Measurements from ENCODE around the gene CNDP2. TPM values are rescaled to one million over a fixed set of nuclear protein-coding genes. Genes with fewer than 3 reads are reported as not detected.
"Not testable (repeated sequence)": the region's sequence is repeated elsewhere in the genome, so short reads cannot be mapped to it uniquely, and the experiment has no call there.

Gene CNDP2
- total RNA-seq, 1 donor from 2014 or later, result 71.0 TPM

- no peak overlapping the region for H3K4me3 ChIP-seq
- no peaks in the 10 kb centered on the region for H3K9me3 ChIP-seq (replicated peaks)
- DNase-seq, result no peak
- no peaks in the 10 kb centered on the region for H3K27me3 ChIP-seq (ENCODE audit: low read depth)
- intact Hi-C loops (cut with micrococcal nuclease), result no loop called here
- no peaks in the 10 kb centered on the region for H3K36me3 ChIP-seq
- TF ChIP-seq, protein P1, sequence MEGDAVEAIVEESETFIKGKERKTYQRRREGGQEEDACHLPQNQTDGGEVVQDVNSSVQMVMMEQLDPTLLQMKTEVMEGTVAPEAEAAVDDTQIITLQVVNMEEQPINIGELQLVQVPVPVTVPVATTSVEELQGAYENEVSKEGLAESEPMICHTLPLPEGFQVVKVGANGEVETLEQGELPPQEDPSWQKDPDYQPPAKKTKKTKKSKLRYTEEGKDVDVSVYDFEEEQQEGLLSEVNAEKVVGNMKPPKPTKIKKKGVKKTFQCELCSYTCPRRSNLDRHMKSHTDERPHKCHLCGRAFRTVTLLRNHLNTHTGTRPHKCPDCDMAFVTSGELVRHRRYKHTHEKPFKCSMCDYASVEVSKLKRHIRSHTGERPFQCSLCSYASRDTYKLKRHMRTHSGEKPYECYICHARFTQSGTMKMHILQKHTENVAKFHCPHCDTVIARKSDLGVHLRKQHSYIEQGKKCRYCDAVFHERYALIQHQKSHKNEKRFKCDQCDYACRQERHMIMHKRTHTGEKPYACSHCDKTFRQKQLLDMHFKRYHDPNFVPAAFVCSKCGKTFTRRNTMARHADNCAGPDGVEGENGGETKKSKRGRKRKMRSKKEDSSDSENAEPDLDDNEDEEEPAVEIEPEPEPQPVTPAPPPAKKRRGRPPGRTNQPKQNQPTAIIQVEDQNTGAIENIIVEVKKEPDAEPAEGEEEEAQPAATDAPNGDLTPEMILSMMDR (IDR thresholded peaks at IDR 0.05; ENCODE audit: borderline replicate concordance), result no peak
- H3K27ac ChIP-seq (replicated peaks), result no peak overlapping the region
- H3K4me1 ChIP-seq, result peaks cover 3% of the 10 kb centered on the region
Measured at GRCh38 chr18:74558096-74558495, 61.9 kb downstream of the CNDP2 start.

DNA sequence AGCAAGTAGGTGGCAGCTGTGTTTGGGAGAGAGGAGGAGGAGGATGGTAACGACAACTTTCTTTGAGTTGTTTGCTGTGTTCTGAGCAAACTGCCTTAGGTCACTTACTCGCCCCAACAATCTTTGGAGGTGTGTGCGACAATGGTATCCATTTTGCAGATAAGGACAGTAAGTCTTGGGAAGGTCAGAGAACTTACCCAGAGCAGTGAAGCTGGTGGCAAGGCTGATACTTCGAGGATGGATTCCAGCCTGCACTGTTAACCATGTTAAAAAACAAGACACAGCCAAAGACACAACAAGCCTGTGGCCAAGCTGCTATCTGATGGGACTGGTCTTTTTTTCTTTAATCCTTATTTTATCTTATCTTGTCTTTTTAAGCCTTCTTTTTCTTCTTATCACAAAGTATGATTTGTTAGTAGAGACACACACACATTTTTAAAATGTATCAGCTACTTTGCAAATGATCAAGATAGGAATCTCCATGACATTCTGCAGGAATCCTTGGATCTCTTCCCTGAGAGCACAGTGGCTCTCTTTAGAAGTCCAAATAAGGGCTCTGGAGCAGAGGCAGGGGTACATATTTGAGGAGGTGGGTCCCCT, 66.1 kb downstream of the CNDP2 start:
- Histone ChIP-seq H3K27ac (replicated peaks) (no peak overlapping the region), H3K4me1 (peaks cover 11% of the 10 kb centered on the region), H3K4me3 (no peak overlapping the region), H3K36me3 (no peaks in the 10 kb centered on the region), H3K27me3 (ENCODE audit: low read depth) (no peaks in the 10 kb centered on the region), H3K9me3 (replicated peaks) (peaks cover 7% of the 10 kb centered on the region)
- intact Hi-C loops (cut with micrococcal nuclease), result no loop called here
- DNase-seq, result no peak
- TF ChIP-seq, protein P1 (IDR thresholded peaks at IDR 0.05; ENCODE audit: borderline replicate concordance), result no peak

DNA sequence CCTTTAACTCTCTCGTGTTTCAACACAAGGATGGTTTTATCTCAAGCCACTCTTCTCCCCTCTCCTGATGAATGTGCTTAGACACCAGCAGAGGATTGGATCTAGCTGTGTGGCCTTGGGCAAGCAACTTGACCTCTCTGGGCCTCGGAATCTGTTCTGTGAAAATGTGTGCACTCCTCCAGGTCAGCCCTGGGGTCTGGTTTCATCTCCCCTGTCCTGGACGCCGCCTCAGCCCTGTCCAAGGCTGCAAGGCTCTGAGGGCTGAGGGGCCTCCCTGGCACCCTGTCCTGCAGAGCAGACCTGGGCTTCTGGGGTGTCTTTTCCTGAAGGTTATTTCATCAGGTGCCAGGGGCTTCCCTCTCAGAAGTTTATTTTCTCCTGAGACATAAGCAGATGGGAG, 66.6 kb downstream of the CNDP2 start:
- TF ChIP-seq, protein P1 (IDR thresholded peaks at IDR 0.05; ENCODE audit: borderline replicate concordance), result no peak
- DNase-seq, result no peak
- Histone ChIP-seq H3K9me3 (replicated peaks) (peaks cover 10% of the 10 kb centered on the region), H3K36me3 (no peaks in the 10 kb centered on the region), H3K27me3 (ENCODE audit: low read depth) (no peaks in the 10 kb centered on the region), H3K4me3 (no peak overlapping the region), H3K27ac (replicated peaks) (no peak overlapping the region), H3K4me1 (peaks cover 10% of the 10 kb centered on the region)
- intact Hi-C loops (cut with micrococcal nuclease), result no loop called here

DNA sequence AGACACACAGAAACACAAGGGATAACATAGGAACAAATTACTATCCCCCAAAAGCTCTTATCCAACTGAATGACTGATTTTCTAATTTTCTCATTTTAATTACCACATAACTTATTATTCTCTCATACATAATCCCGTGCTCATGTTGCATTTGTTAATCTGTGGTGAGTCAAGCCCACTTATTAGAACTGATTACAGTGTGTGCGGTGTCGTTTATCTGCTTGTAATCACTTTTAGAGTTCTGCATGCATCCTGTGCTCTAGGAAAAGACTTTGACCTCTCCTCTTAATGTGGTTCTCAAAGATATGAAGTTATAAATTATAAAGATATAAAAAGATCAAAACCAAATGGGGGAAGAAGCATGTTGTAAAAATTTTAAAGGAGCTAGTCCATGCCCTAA, 67.8 kb downstream of the CNDP2 start:
- Histone ChIP-seq H3K9me3 (replicated peaks) (peaks cover 10% of the 10 kb centered on the region), H3K27me3 (ENCODE audit: low read depth) (no peaks in the 10 kb centered on the region), H3K27ac (replicated peaks) (no peak overlapping the region), H3K36me3 (no peaks in the 10 kb centered on the region), H3K4me3 (no peak overlapping the region), H3K4me1 (peaks cover 9% of the 10 kb centered on the region)
- no peak for DNase-seq
- TF ChIP-seq, protein P1 (IDR thresholded peaks at IDR 0.05; ENCODE audit: borderline replicate concordance), result no peak
- intact Hi-C loops (cut with micrococcal nuclease), result no loop called here

DNA sequence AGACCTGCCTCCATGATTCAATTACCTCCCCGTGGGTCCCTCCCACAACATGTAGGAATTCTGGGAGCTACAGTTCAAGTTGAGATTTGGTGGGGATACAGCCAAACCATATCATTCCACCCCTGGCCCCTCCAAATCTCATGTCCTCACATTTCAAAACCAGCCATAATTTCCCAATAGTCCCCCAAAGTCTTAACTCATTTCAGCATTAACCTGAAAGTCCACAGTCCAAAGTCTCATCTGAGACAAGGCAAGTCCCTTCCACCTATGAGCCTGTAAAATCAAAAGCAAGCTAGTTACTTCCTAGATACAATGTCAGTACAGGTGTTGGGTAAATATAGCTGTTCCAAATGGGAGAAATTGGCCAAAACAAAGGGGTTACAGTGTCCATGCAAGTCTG, 69.0 kb downstream of the CNDP2 start:
- H3K9me3 ChIP-seq (replicated peaks); H3K27ac ChIP-seq (replicated peaks); H3K36me3 ChIP-seq; H3K4me3 ChIP-seq; H3K27me3 ChIP-seq (ENCODE audit: low read depth); DNase-seq; intact Hi-C loops (cut with micrococcal nuclease): not testable (repeated sequence)
- peaks cover 17% of the 10 kb centered on the region for H3K4me1 ChIP-seq

DNA sequence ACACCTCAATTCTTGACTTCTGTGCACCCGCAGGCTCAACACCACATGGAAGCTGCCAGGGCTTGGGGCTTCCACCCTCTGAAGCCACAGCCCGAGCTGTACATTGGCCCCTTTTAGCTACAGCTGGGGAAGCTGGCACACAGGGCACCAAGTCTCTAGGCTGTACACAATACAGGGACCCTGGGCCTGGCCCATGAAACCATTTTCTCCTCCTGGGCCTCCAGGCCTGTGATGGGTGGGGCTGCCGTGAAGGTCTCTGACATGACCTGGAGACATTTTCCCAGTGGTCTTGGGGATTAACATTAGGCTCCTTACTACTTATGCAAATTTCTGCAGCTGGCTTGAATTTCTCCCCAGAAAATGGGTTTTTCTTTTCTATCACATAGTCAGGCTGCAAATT, 69.8 kb downstream of the CNDP2 start:
- H3K36me3 ChIP-seq; H3K27me3 ChIP-seq (ENCODE audit: low read depth); intact Hi-C loops (cut with micrococcal nuclease); H3K9me3 ChIP-seq (replicated peaks); H3K27ac ChIP-seq (replicated peaks); DNase-seq; H3K4me3 ChIP-seq: not testable (repeated sequence)
- H3K4me1 ChIP-seq, result peaks cover 17% of the 10 kb centered on the region
